ENCODE measurements around the gene RLBP1. TPM values are rescaled to one million over a fixed set of nuclear protein-coding genes. Genes with fewer than 3 reads are reported as not detected.

RLBP1 gene
- total RNA-seq, 4 donors from 2014 or later: not detected

GRCh38 chr15:89199746-89200145 is 21.6 kb downstream of the RLBP1 start:
- no peak overlapping the region for H3K27ac ChIP-seq
- no peak overlapping the region for H3K4me3 ChIP-seq (replicated peaks in 1 of 3)
- no peak for DNase-seq
- WGBS, 2 donors: 62 to 71% methylated on average over 6 of the region's 6 CpGs
- no peaks in the 10 kb centered on the region for H3K27me3 ChIP-seq
- H3K36me3 ChIP-seq: no peaks in the 10 kb centered on the region
- no peaks in the 10 kb centered on the region for H3K9me3 ChIP-seq
- TF ChIP-seq CTCF (IDR thresholded peaks at IDR 0.05): no peak
- TF ChIP-seq POLR2A (IDR thresholded peaks at IDR 0.05): no peak
- intact Hi-C loops (cut with DNase I): no loop called here
- H3K4me1 ChIP-seq: peaks cover 4 to 27% of the 10 kb centered on the region in 2 donors

GRCh38 chr15:89198934-89199333 is 22.4 kb downstream of the RLBP1 start:
- H3K27ac ChIP-seq: no peak overlapping the region

GRCh38 chr15:89198196-89198595 is 23.2 kb downstream of the RLBP1 start:
- Histone ChIP-seq H3K4me3 (replicated peaks in 1 of 3) (no peak overlapping the region), H3K27me3 (no peaks in the 10 kb centered on the region), H3K9me3 (no peaks in the 10 kb centered on the region)

More at GRCh38 chr15:89198934-89199333, 22.4 kb downstream of the RLBP1 start:
- H3K4me3 ChIP-seq (replicated peaks in 1 of 3): no peak overlapping the region
- peaks cover 4 to 27% of the 10 kb centered on the region in 2 donors for H3K4me1 ChIP-seq
- WGBS, 2 donors: 78 to 82% methylated on average over 3 of the region's 3 CpGs
- no peaks in the 10 kb centered on the region for H3K36me3 ChIP-seq
- no peak for TF ChIP-seq POLR2A (IDR thresholded peaks at IDR 0.05)
- TF ChIP-seq CTCF (IDR thresholded peaks at IDR 0.05): no peak
- no peak for DNase-seq
- intact Hi-C loops (cut with DNase I): no loop called here
- no peaks in the 10 kb centered on the region for H3K9me3 ChIP-seq
- H3K27me3 ChIP-seq: no peaks in the 10 kb centered on the region

GRCh38 chr15:89197503-89197971 is 23.8 kb downstream of the RLBP1 start:
- Histone ChIP-seq H3K4me1 (peaks cover 4 to 27% of the 10 kb centered on the region in 2 donors), H3K27me3 (no peaks in the 10 kb centered on the region), H3K9me3 (no peaks in the 10 kb centered on the region), H3K36me3 (no peaks in the 10 kb centered on the region), H3K27ac (peak overlapping the region; percentile 26 to 91 (median 68)), H3K4me3 (replicated peaks in 1 of 3) (no peak overlapping the region)
- TF ChIP-seq POLR2A (IDR thresholded peaks at IDR 0.05) (no peak), CTCF (IDR thresholded peaks at IDR 0.05) (no peak)
- peak; percentile 85 to 88 for DNase-seq
- intact Hi-C loops (cut with DNase I): no loop called here
- 16 to 34% methylated on average over 4 of the region's 4 CpGs for WGBS, 2 donors

More at GRCh38 chr15:89198196-89198595, 23.2 kb downstream of the RLBP1 start:
- intact Hi-C loops (cut with DNase I): no loop called here
- 76 to 84% methylated on average over 2 of the region's 2 CpGs for WGBS, 2 donors
- DNase-seq: no peak
- Histone ChIP-seq H3K4me1 (peaks cover 4 to 27% of the 10 kb centered on the region in 2 donors), H3K36me3 (no peaks in the 10 kb centered on the region), H3K27ac (peak overlapping the region in 2 of 3 donors; percentile 47 to 68)
- TF ChIP-seq CTCF (IDR thresholded peaks at IDR 0.05) (no peak), POLR2A (IDR thresholded peaks at IDR 0.05) (no peak)

GRCh38 chr15:89196994-89197393 is 24.4 kb downstream of the RLBP1 start:
- TF ChIP-seq CTCF (IDR thresholded peaks at IDR 0.05) (no peak), POLR2A (IDR thresholded peaks at IDR 0.05) (no peak)
- peak; percentile 63 to 68 for DNase-seq
- intact Hi-C loops (cut with DNase I): no loop called here
- peaks cover 4 to 27% of the 10 kb centered on the region in 2 donors for H3K4me1 ChIP-seq
- no peaks in the 10 kb centered on the region for H3K9me3 ChIP-seq
- 15 to 21% methylated on average over 7 of the region's 7 CpGs for WGBS, 2 donors
- H3K27me3 ChIP-seq: no peaks in the 10 kb centered on the region
- H3K4me3 ChIP-seq (replicated peaks in 1 of 3): no peak overlapping the region
- no peaks in the 10 kb centered on the region for H3K36me3 ChIP-seq
- H3K27ac ChIP-seq: peak overlapping the region; percentile 26 to 91 (median 68)

All from thyroid gland (tissue), 4 donors.